HG02970 (cell line): ENCODE measurements around the gene SLC20A1.

Experiments used
- ATAC-seq: cut with Tn5 transposase; IDR thresholded peaks from one replicate; pipeline ENCODE4 v1.9.1; 2021; ENCODE audit warnings: mild to moderate bottlenecking, moderate library complexity, moderate number of reproducible peaks; ENCODE audit not compliant: unreplicated experiment, low FRiP score

The SLC20A1 gene

GRCh38 chr2:112625474-112626114, 20.1 kb upstream of the SLC20A1 start:
- ATAC-seq: no peak

GRCh38 chr2:112626604-112627059, 19.1 kb upstream of the SLC20A1 start:
- ATAC-seq: no peak

GRCh38 chr2:112627060-112628040, 18.4 kb upstream of the SLC20A1 start:
- no peak for ATAC-seq

- ATAC-seq: no peak
These were observed 16.5 kb upstream of the SLC20A1 start for GRCh38 chr2:112629224-112629623.

- no peak for ATAC-seq
These were observed 15.9 kb upstream of the SLC20A1 start for GRCh38 chr2:112629823-112630222.

- no peak for ATAC-seq
These were observed 15.5 kb upstream of the SLC20A1 start for GRCh38 chr2:112630268-112630667.

GRCh38 chr2:112633708-112634107, 12.0 kb upstream of the SLC20A1 start:
- no peak for ATAC-seq

- ATAC-seq: no peak
These were observed 11.4 kb upstream of the SLC20A1 start for GRCh38 chr2:112634153-112634873.

GRCh38 chr2:112634874-112635157, 10.9 kb upstream of the SLC20A1 start:
- no peak for ATAC-seq

GRCh38 chr2:112636605-112637288, 9.0 kb upstream of the SLC20A1 start:
- ATAC-seq: no peak

GRCh38 chr2:112637289-112637660, 8.5 kb upstream of the SLC20A1 start:
- no peak for ATAC-seq

GRCh38 chr2:112639936-112640335, 5.8 kb upstream of the SLC20A1 start:
- no peak for ATAC-seq

GRCh38 chr2:112640467-112640799, 5.3 kb upstream of the SLC20A1 start:
- no peak for ATAC-seq

- ATAC-seq: no peak
These were observed 4.7 kb upstream of the SLC20A1 start for GRCh38 chr2:112640800-112641675.

- no peak for ATAC-seq
These were observed 4.0 kb upstream of the SLC20A1 start for GRCh38 chr2:112641701-112642100.

- no peak for ATAC-seq
These were observed 3.2 kb upstream of the SLC20A1 start for GRCh38 chr2:112642561-112642960.

GRCh38 chr2:112642966-112643365, 2.8 kb upstream of the SLC20A1 start:
- no peak for ATAC-seq

GRCh38 chr2:112643488-112643887, 2.3 kb upstream of the SLC20A1 start:
- no peak for ATAC-seq

GRCh38 chr2:112644155-112644932, 1.4 kb upstream of the SLC20A1 start:
- no peak for ATAC-seq
